Effector memory CD8-positive, alpha-beta T cell (primary cell): ENCODE data around the gene NFS1.
"Not testable (repeated sequence)": the region's sequence is repeated elsewhere in the genome, so short reads cannot be mapped to it uniquely, and the experiment has no call there.

Source experiments
- ATAC-seq: fragments of 150-1000 bp; cut with Tn5 transposase; replicated peaks from 2 replicates; pipeline ENCODE4 v1.10.0; 2021; ENCODE audit warnings: mild to moderate bottlenecking, moderate library complexity
- DNase-seq, 3 experiments: peaks; one replicate each; pipeline ENCODE4 v3.0.0; 2021
- H3K27ac Mint-ChIP-seq, 2 donors: one replicate each; pipeline ENCODE4 v1.8.0; 2022; ENCODE audit warnings: mild to moderate bottlenecking in 2 of 2, mixed read lengths in 2 of 2, moderate library complexity in 2 of 2
- H3K27me3 Mint-ChIP-seq, 2 donors: one replicate each; pipeline ENCODE4 v1.8.0; 2022; ENCODE audit warnings: mixed read lengths in 2 of 2
- H3K36me3 Mint-ChIP-seq: one replicate; pipeline ENCODE4 v1.8.0; 2022; ENCODE audit warnings: mild to moderate bottlenecking, moderate library complexity, mixed read lengths; ENCODE audit not compliant: insufficient read depth
- H3K4me1 Mint-ChIP-seq, 2 donors: one replicate each; pipeline ENCODE4 v1.8.0; 2022; ENCODE audit warnings: low read depth in 2 of 2, mixed read lengths in 2 of 2
- H3K4me3 Mint-ChIP-seq, 2 donors: one replicate each; pipeline ENCODE4 v1.8.0; 2022; ENCODE audit warnings: mild to moderate bottlenecking in 2 of 2, mixed read lengths in 2 of 2, moderate library complexity in 2 of 2
- H3K9me3 Mint-ChIP-seq, 2 donors: one replicate each; pipeline ENCODE4 v1.8.0; 2022; ENCODE audit warnings: mixed read lengths in 2 of 2
- total RNA-seq, 9 experiments: gene quantifications; one replicate each; lab custom pipeline; 2026; lab: John Stamatoyannopoulos, UW

The NFS1 gene
- total RNA-seq: 8.1 to 22.0 (median 15.9) reads per million in 9 experiments

GRCh38 chr20:35699127-35699956 lies at the start of gene NFS1, which contains the start of gene ROMO1:
Gene NFS1, minus strand, starts transcription at chr20:35699352. Its CDS starts 64 bp downstream, at chr20:35699288.
Gene ROMO1, plus strand, starts transcription at chr20:35699405. Its CDS starts 228 bp downstream, at chr20:35699633.
- no peaks in the 10 kb centered on the region for H3K27me3 Mint-ChIP-seq
- H3K36me3 Mint-ChIP-seq: peaks cover 73% of the 10 kb centered on the region
- peak; percentile 91 for ATAC-seq

GRCh38 chr20:35744492-35744841 lies 45.3 kb upstream of the NFS1 start:
- ATAC-seq, H3K27me3 Mint-ChIP-seq, DNase-seq, H3K9me3 Mint-ChIP-seq: not testable (repeated sequence)
- peaks cover 37% of the 10 kb centered on the region for H3K36me3 Mint-ChIP-seq
- peak overlapping the region; percentile 99 to 100 for H3K27ac Mint-ChIP-seq
- H3K4me3 Mint-ChIP-seq: peak overlapping the region; percentile 97 to 98
- peaks cover 21 to 35% of the 10 kb centered on the region in 2 donors for H3K4me1 Mint-ChIP-seq

More at GRCh38 chr20:35699127-35699956, at the start of gene NFS1, which contains the start of gene ROMO1:
- DNase-seq: peak; percentile 79 to 83 (median 80)
- H3K9me3 Mint-ChIP-seq: no peaks in the 10 kb centered on the region
- H3K4me1 Mint-ChIP-seq: peaks cover 27 to 41% of the 10 kb centered on the region in 2 donors
- H3K27ac Mint-ChIP-seq: peak within 1 kb of the TSS; percentile 98 to 99
- peak within 1 kb of the TSS; percentile 96 to 97 for H3K4me3 Mint-ChIP-seq

GRCh38 chr20:35743693-35744491 lies 44.7 kb upstream of the NFS1 start:
- ATAC-seq: no peak
- peaks cover 43% of the 10 kb centered on the region for H3K36me3 Mint-ChIP-seq
- DNase-seq: no peak
- peak overlapping the region; percentile 99 to 100 for H3K27ac Mint-ChIP-seq
- H3K9me3 Mint-ChIP-seq: no peaks in the 10 kb centered on the region
- H3K4me3 Mint-ChIP-seq: peak overlapping the region; percentile 97 to 98
- no peaks in the 10 kb centered on the region for H3K27me3 Mint-ChIP-seq
- H3K4me1 Mint-ChIP-seq: peaks cover 24 to 38% of the 10 kb centered on the region in 2 donors

GRCh38 chr20:35742741-35743523 lies 43.8 kb upstream of the NFS1 start:
- Mint-ChIP-seq H3K27me3 (no peaks in the 10 kb centered on the region), H3K9me3 (no peaks in the 10 kb centered on the region), H3K36me3 (peaks cover 52% of the 10 kb centered on the region), H3K4me1 (peaks cover 30 to 47% of the 10 kb centered on the region in 2 donors), H3K4me3 (peak overlapping the region; percentile 97 to 98), H3K27ac (peak overlapping the region; percentile 99 to 100)
- DNase-seq: no peak
- ATAC-seq: no peak

- peak within 1 kb of the TSS; percentile 99 to 100 for H3K27ac Mint-ChIP-seq
- peaks cover 30 to 48% of the 10 kb centered on the region in 2 donors for H3K4me1 Mint-ChIP-seq
- H3K36me3 Mint-ChIP-seq: peaks cover 60% of the 10 kb centered on the region
- ATAC-seq (peak; percentile 82), DNase-seq (peak; percentile 99 to 100 (median 99))
- H3K9me3 Mint-ChIP-seq: no peaks in the 10 kb centered on the region
- no peaks in the 10 kb centered on the region for H3K27me3 Mint-ChIP-seq
- peak within 1 kb of the TSS; percentile 97 to 98 for H3K4me3 Mint-ChIP-seq
Observed at GRCh38 chr20:35741892-35742740, 43.0 kb upstream of the NFS1 start, which contains the start of gene RBM39. Gene RBM39, minus strand, starts transcription at chr20:35742260. Its CDS starts 1,386 bp downstream, at chr20:35740874.

GRCh38 chr20:35739294-35740163 lies 40.4 kb upstream of the NFS1 start:
- Mint-ChIP-seq H3K27me3 (no peaks in the 10 kb centered on the region), H3K9me3 (no peaks in the 10 kb centered on the region), H3K36me3 (peaks cover 86% of the 10 kb centered on the region), H3K4me1 (peaks cover 37 to 58% of the 10 kb centered on the region in 2 donors), H3K4me3 (peak overlapping the region; percentile 97 to 98), H3K27ac (peak overlapping the region; percentile 35 to 99)
- DNase-seq: no peak
- ATAC-seq: no peak

- Mint-ChIP-seq H3K27me3 (no peaks in the 10 kb centered on the region), H3K4me1 (peaks cover 42 to 61% of the 10 kb centered on the region in 2 donors), H3K36me3 (peaks cover 95% of the 10 kb centered on the region), H3K4me3 (peak overlapping the region; percentile 74 to 98), H3K9me3 (no peaks in the 10 kb centered on the region), H3K27ac (peak overlapping the region; percentile 48 to 86)
- DNase-seq: no peak
- ATAC-seq: no peak
Observed at GRCh38 chr20:35738410-35739179, 39.4 kb upstream of the NFS1 start.

- peak overlapping the region; percentile 48 to 86 for H3K27ac Mint-ChIP-seq
- peak overlapping the region; percentile 74 to 98 for H3K4me3 Mint-ChIP-seq
- H3K27me3 Mint-ChIP-seq: no peaks in the 10 kb centered on the region
- ATAC-seq (no peak), DNase-seq (no peak)
- no peaks in the 10 kb centered on the region for H3K9me3 Mint-ChIP-seq
- H3K36me3 Mint-ChIP-seq: peaks cover 98% of the 10 kb centered on the region
- H3K4me1 Mint-ChIP-seq: peaks cover 44 to 61% of the 10 kb centered on the region in 2 donors
Observed at GRCh38 chr20:35737865-35738333, 38.7 kb upstream of the NFS1 start.

GRCh38 chr20:35735826-35736470 lies 36.8 kb upstream of the NFS1 start:
- ATAC-seq (no peak), DNase-seq (no peak)
- Mint-ChIP-seq H3K36me3 (peaks cover 100% of the 10 kb centered on the region), H3K4me1 (peaks cover 41 to 61% of the 10 kb centered on the region in 2 donors), H3K27ac (peak overlapping the region; percentile 49), H3K9me3 (no peaks in the 10 kb centered on the region), H3K4me3 (peak overlapping the region; percentile 74 to 76), H3K27me3 (no peaks in the 10 kb centered on the region)

GRCh38 chr20:35734777-35735649 lies 35.9 kb upstream of the NFS1 start:
- H3K36me3 Mint-ChIP-seq: peaks cover 100% of the 10 kb centered on the region

More at GRCh38 chr20:35734777-35735649, 35.9 kb upstream of the NFS1 start:
- DNase-seq (no peak), ATAC-seq (no peak)
- Mint-ChIP-seq H3K27ac (peak overlapping the region; percentile 84 to 88), H3K4me1 (peaks cover 39 to 56% of the 10 kb centered on the region in 2 donors), H3K4me3 (peak overlapping the region; percentile 74 to 76), H3K27me3 (no peaks in the 10 kb centered on the region), H3K9me3 (no peaks in the 10 kb centered on the region)
